Liver (tissue), 9 donors: ENCODE data around the gene RGL4. TPM values are rescaled to one million over a fixed set of nuclear protein-coding genes. Genes with fewer than 3 reads are reported as not detected.

Source experiments
- DNase-seq: peaks from one replicate; pipeline ENCODE4 v3.0.0-alpha.2; 2017; ENCODE audit warnings: low spot score
- H3K27ac ChIP-seq, 2 donors: one replicate each; pipeline ENCODE4 v1.7.0; 2013; ENCODE audit warnings: inconsistent platforms in 2 of 2, low read length in 2 of 2, control low read depth in 1 of 2, low read depth in 1 of 2, mild to moderate bottlenecking in 1 of 2
- H3K27me3 ChIP-seq, 4 donors: one replicate each; pipeline versions ENCODE4 v1.6.1 to v1.7.0; 2013; ENCODE audit warnings: low read length in 3 of 4, inconsistent platforms in 1 of 4, mild to moderate bottlenecking in 1 of 4, moderate library complexity in 1 of 4; ENCODE audit not compliant: control insufficient read depth in 4 of 4, insufficient read depth in 4 of 4
- H3K36me3 ChIP-seq, 4 donors: one replicate each; pipeline versions ENCODE4 v1.6.1 to v1.7.0; 2013; ENCODE audit warnings: low read length in 3 of 4, mild to moderate bottlenecking in 3 of 4, low read depth in 1 of 4, moderate library complexity in 1 of 4; ENCODE audit not compliant: control insufficient read depth in 4 of 4, insufficient read depth in 3 of 4
- H3K4me1 ChIP-seq, 4 donors: one replicate each; pipeline versions ENCODE4 v1.6.1 to v1.7.0; 2013; ENCODE audit warnings: low read length in 3 of 4, mild to moderate bottlenecking in 3 of 4, moderate library complexity in 1 of 4; ENCODE audit not compliant: control insufficient read depth in 4 of 4, insufficient read depth in 4 of 4
- H3K4me3 ChIP-seq, 3 donors: one replicate each; pipeline versions ENCODE4 v1.6.1 to v1.7.0; 2013; ENCODE audit warnings: low read length in 3 of 3, control low read depth in 1 of 3, low read depth in 1 of 3, mild to moderate bottlenecking in 1 of 3
- H3K9ac ChIP-seq, 2 donors: one replicate each; pipeline ENCODE4 v1.7.0; 2013; ENCODE audit warnings: low read length in 2 of 2, mild to moderate bottlenecking in 2 of 2, moderate library complexity in 2 of 2, control low read depth in 1 of 2, low read depth in 1 of 2
- H3K9me3 ChIP-seq, 4 donors: one replicate each; pipeline versions ENCODE4 v1.6.1 to v1.7.0; 2013; ENCODE audit warnings: low read length in 3 of 4; ENCODE audit not compliant: control insufficient read depth in 4 of 4
- CTCF ChIP-seq: fragments of 150-350 bp; IDR thresholded peaks from 2 replicates; pipeline ENCODE4 v1.5.1; 2017; ENCODE audit warnings: improper control_type of control experiment, low read depth, low read length; ENCODE audit not compliant: missing input control
- EGR1 ChIP-seq, 2 donors: IDR thresholded peaks; 2 replicates each; pipeline ENCODE4 v1.6.1; 2016 to 2018; ENCODE audit warnings: antibody characterized with exemption in 2 of 2, low read depth in 2 of 2
- FOXA1 ChIP-seq: IDR thresholded peaks from 2 replicates; pipeline ENCODE4 v1.6.1; 2016; ENCODE audit warnings: antibody characterized with exemption
- FOXA2 ChIP-seq: IDR thresholded peaks from 2 replicates; pipeline ENCODE4 v1.6.1; 2016; ENCODE audit warnings: antibody characterized with exemption
- GABPA ChIP-seq, 2 donors: IDR thresholded peaks in 1 of 2; conservative IDR thresholded peaks in 1 of 2; 2 replicates each; pipeline ENCODE4 v1.6.1; 2016; ENCODE audit warnings: antibody characterized with exemption in 2 of 2, mild to moderate bottlenecking in 1 of 2, moderate library complexity in 1 of 2
- HNF4A ChIP-seq, 2 donors: conservative IDR thresholded peaks; 2 replicates each; pipeline ENCODE4 v1.6.1; 2016; ENCODE audit warnings: antibody characterized with exemption in 2 of 2, mild to moderate bottlenecking in 2 of 2
- HNF4G ChIP-seq: IDR thresholded peaks from 2 replicates; pipeline ENCODE4 v1.6.1; 2016; ENCODE audit warnings: antibody characterized with exemption
- JUND ChIP-seq, 2 donors: IDR thresholded peaks; 2 replicates each; pipeline ENCODE4 v1.6.1; 2016; ENCODE audit warnings: antibody characterized with exemption in 2 of 2
- MAX ChIP-seq: IDR thresholded peaks from 2 replicates; pipeline ENCODE4 v1.6.1; 2016; ENCODE audit warnings: antibody characterized with exemption
- NR2F2 ChIP-seq: IDR thresholded peaks from 2 replicates; pipeline ENCODE4 v1.6.1; 2016; ENCODE audit warnings: antibody characterized with exemption
- RAD21 ChIP-seq, 2 donors: IDR thresholded peaks; 2 replicates each; pipeline ENCODE4 v1.6.1; 2016; ENCODE audit warnings: antibody characterized with exemption in 2 of 2, mild to moderate bottlenecking in 2 of 2
- RXRA ChIP-seq, 2 donors: IDR thresholded peaks; 2 replicates each; pipeline ENCODE4 v1.6.1; 2017 to 2018; ENCODE audit warnings: antibody characterized with exemption in 2 of 2, mild to moderate bottlenecking in 1 of 2
- SP1 ChIP-seq: IDR thresholded peaks from 2 replicates; pipeline ENCODE4 v1.6.1; 2018; ENCODE audit warnings: antibody characterized with exemption, mild to moderate bottlenecking
- TAF1 ChIP-seq: conservative IDR thresholded peaks from 2 replicates; pipeline ENCODE4 v1.6.1; 2016; ENCODE audit warnings: antibody characterized with exemption, mild to moderate bottlenecking
- YY1 ChIP-seq: IDR thresholded peaks from 2 replicates; pipeline ENCODE4 v1.6.1; 2016; ENCODE audit warnings: antibody characterized with exemption, mild to moderate bottlenecking
- ZBTB33 ChIP-seq: IDR thresholded peaks from 2 replicates; pipeline ENCODE4 v1.6.1; 2016; ENCODE audit warnings: antibody characterized with exemption
- WGBS: extraction: QIAGEN DNeasy Blood & Tissue Kit; methylation state at CpG from one replicate; pipeline ENCODE4 v1.1.7; 2013; 5-methylcytosine and 5-hydroxymethylcytosine counted together
- polyA plus RNA-seq, 2 donors: library from polyadenylated mRNA; stranded (reverse) in 1 of 2; unstranded in 1 of 2; fragments of 200-250 nt in 1 of 2; fragments of >200 nt in 1 of 2; fragmentation: Nextera tagmentation in 1 of 2; extraction: Ambion mirVana in 1 of 2; gene quantifications; one replicate each; pipeline versions ENCODE4 v1.2.1 to v1.2.3, GENCODE V29; 2013 to 2015
- total RNA-seq, 2 donors: library from RNA; depleted of rRNA; stranded (reverse); fragments of >200 nt; gene quantifications; one replicate each; pipeline ENCODE4 v1.2.3, GENCODE V29; 2014
- TF ChIP-seq, protein P1 (sequence below): IDR thresholded peaks from 2 replicates; pipeline ENCODE4 v1.6.1; 2016; ENCODE audit warnings: antibody characterized with exemption, mild to moderate bottlenecking
- donor health status: healthy.
- donor health status: healthy.
- donor health status: healthy.
- donor health status: healthy.
- donor health status: healthy.

Gene RGL4
- total and polyA plus RNA-seq, 4 donors: 0.25 to 6.2 (median 0.56) TPM

- no peak overlapping the region for H3K4me3 ChIP-seq
- 95% methylated on average over 3 of the region's 3 CpGs for WGBS
- H3K36me3 ChIP-seq: peaks cover 2 to 76% (median 61%) of the 10 kb centered on the region in 4 donors
- no peaks in the 10 kb centered on the region for H3K9me3 ChIP-seq
- no peaks in the 10 kb centered on the region for H3K27me3 ChIP-seq
- H3K27ac ChIP-seq: no peak overlapping the region
- no peak for DNase-seq
- no peaks in the 10 kb centered on the region for H3K4me1 ChIP-seq
- TF ChIP-seq NR2F2: no peak
- no peak for TF ChIP-seq MAX
- TF ChIP-seq EGR1 (IDR thresholded peaks at IDR 0.05; ENCODE audit: low read depth in 2 of 2): no peak
- no peak for TF ChIP-seq JUND (IDR thresholded peaks at IDR 0.05)
- no peak for TF ChIP-seq GABPA (IDR thresholded peaks at IDR 0.05 in 1 of 2, conservative IDR thresholded peaks at IDR 0.05 in 1 of 2)
- TF ChIP-seq TAF1: no peak
- no peak for TF ChIP-seq HNF4G
- no peak for TF ChIP-seq ZBTB33
- TF ChIP-seq RXRA (IDR thresholded peaks at IDR 0.05): no peak
- TF ChIP-seq, protein P1, sequence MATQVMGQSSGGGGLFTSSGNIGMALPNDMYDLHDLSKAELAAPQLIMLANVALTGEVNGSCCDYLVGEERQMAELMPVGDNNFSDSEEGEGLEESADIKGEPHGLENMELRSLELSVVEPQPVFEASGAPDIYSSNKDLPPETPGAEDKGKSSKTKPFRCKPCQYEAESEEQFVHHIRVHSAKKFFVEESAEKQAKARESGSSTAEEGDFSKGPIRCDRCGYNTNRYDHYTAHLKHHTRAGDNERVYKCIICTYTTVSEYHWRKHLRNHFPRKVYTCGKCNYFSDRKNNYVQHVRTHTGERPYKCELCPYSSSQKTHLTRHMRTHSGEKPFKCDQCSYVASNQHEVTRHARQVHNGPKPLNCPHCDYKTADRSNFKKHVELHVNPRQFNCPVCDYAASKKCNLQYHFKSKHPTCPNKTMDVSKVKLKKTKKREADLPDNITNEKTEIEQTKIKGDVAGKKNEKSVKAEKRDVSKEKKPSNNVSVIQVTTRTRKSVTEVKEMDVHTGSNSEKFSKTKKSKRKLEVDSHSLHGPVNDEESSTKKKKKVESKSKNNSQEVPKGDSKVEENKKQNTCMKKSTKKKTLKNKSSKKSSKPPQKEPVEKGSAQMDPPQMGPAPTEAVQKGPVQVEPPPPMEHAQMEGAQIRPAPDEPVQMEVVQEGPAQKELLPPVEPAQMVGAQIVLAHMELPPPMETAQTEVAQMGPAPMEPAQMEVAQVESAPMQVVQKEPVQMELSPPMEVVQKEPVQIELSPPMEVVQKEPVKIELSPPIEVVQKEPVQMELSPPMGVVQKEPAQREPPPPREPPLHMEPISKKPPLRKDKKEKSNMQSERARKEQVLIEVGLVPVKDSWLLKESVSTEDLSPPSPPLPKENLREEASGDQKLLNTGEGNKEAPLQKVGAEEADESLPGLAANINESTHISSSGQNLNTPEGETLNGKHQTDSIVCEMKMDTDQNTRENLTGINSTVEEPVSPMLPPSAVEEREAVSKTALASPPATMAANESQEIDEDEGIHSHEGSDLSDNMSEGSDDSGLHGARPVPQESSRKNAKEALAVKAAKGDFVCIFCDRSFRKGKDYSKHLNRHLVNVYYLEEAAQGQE: no peak
- no peak for TF ChIP-seq RAD21 (IDR thresholded peaks at IDR 0.05)
- TF ChIP-seq YY1: no peak
- no peak for TF ChIP-seq SP1
- TF ChIP-seq HNF4A (conservative IDR thresholded peaks at IDR 0.05): no peak
- TF ChIP-seq FOXA1: no peak
- TF ChIP-seq FOXA2: no peak
- no peak for TF ChIP-seq CTCF
- H3K9ac ChIP-seq: no peak overlapping the region
Measured at GRCh38 chr22:23704829-23705228, 14.0 kb downstream of the RGL4 start.

- Histone ChIP-seq H3K9ac (no peak overlapping the region), H3K27me3 (no peaks in the 10 kb centered on the region), H3K4me3 (no peak overlapping the region), H3K36me3 (peaks cover 2 to 78% (median 60%) of the 10 kb centered on the region in 4 donors), H3K4me1 (no peaks in the 10 kb centered on the region), H3K27ac (no peak overlapping the region), H3K9me3 (no peaks in the 10 kb centered on the region)
- WGBS: 91% methylated on average over 3 of the region's 3 CpGs
- TF ChIP-seq FOXA1 (no peak), GABPA (IDR thresholded peaks at IDR 0.05 in 1 of 2, conservative IDR thresholded peaks at IDR 0.05 in 1 of 2) (no peak), MAX (no peak), YY1 (no peak)
- no peak for DNase-seq
Measured at GRCh38 chr22:23705358-23705757, 14.5 kb downstream of the RGL4 start.
